ENCODE results near the gene TPM1. TPM values are rescaled to one million over a fixed set of nuclear protein-coding genes. Genes with fewer than 3 reads are reported as not detected.

TPM1 gene
- total and polyA plus RNA-seq, 9 of the 15 experiments (the other 6 are each of a cell fraction or from before 2014, with no cell fraction given): 8.1 to 53.9 (median 43.1) TPM

- Histone ChIP-seq H3K9me1 (ENCODE audit: control insufficient read depth, insufficient read depth, low read length) (no peaks in the 10 kb centered on the region), H3K36me3 (ENCODE audit: control insufficient read depth, insufficient read depth, low read length) (no peaks in the 10 kb centered on the region), H3K79me2 (ENCODE audit: control insufficient read depth, insufficient read depth, low read length) (no peaks in the 10 kb centered on the region), H3K27me3 (ENCODE audit: control insufficient read depth in 2 of 2, insufficient read depth in 2 of 2, low read length in 2 of 2) (peaks cover 23 to 27% of the 10 kb centered on the region in 2 experiments; a peak in 4 of 5 replicates), H3K4me2 (ENCODE audit: insufficient read depth, low read length) (no peak overlapping the region), H2AFZ (ENCODE audit: low read depth, low read length) (no peak overlapping the region), H3K9ac (ENCODE audit: insufficient read depth in 1 of 2, low read depth in 2 of 2, low read length in 2 of 2) (no peak overlapping the region), H3K27ac (ENCODE audit: extremely low read depth, low read depth, low read length) (no peak overlapping the region), H4K20me1 (replicated peaks; ENCODE audit: control insufficient read depth, insufficient read depth, low read length) (no peaks in the 10 kb centered on the region), H3K4me1 (replicated peaks in 1 of 2; ENCODE audit: control insufficient read depth in 2 of 2, insufficient read depth in 2 of 2, low read length in 2 of 2) (no peaks in the 10 kb centered on the region), H3K4me3 (no peak overlapping the region), H3K9me3 (replicated peaks; ENCODE audit: control insufficient read depth, insufficient read depth, low read depth, low read length) (no peaks in the 10 kb centered on the region)
- no peak for FAIRE-seq
- no peak for ATAC-seq
- intact Hi-C loops (cut with micrococcal nuclease) (no loop called here), in situ Hi-C loops (cut with MboI) (no loop called here)
- TF ChIP-seq ATF6 (CRISPR knock-in tag; IDR thresholded peaks at IDR 0.05) (no peak), TBL1XR1 (IDR thresholded peaks at IDR 0.05; ENCODE audit: low read length in 2 of 2) (no peak), ZNF24 (IDR thresholded peaks at IDR 0.05) (no peak), HMG20A (CRISPR knock-in tag; conservative IDR thresholded peaks at IDR 0.05) (no peak)
- ChIA-PET CTCF (ENCODE audit: low intra/inter-chr PET ratio) (no interaction called here), POLR2A (no interaction called here)
- 2% methylated on average over 6 of the region's 6 CpGs for WGBS (ENCODE audit: insufficient coverage, low coverage, missing lambda C conversion rate)
- no peak for DNase-seq (ENCODE audit: extremely low read depth in 1 of 4, low spot score in 3 of 4)
- no TSS peak for BruUV-seq (replicated peaks)
Measured at GRCh38 chr15:62998262-62998890, 44.2 kb upstream of the TPM1 start.
